ENCODE measurements around the gene MACROH2A2.

GRCh38 chr10:70148516-70148915, 95.9 kb downstream of the MACROH2A2 start:
- no peak for TF ChIP-seq POLR2AphosphoS5 (IDR thresholded peaks at IDR 0.05; ENCODE audit: low read depth, low read length)
- TF ChIP-seq POLR2A (IDR thresholded peaks at IDR 0.05; ENCODE audit: low read depth, low read length) = no peak
- no peak for TF ChIP-seq TAF1 (IDR thresholded peaks at IDR 0.05; ENCODE audit: low read depth, low read length)
- TF ChIP-seq PAX5 (IDR thresholded peaks at IDR 0.05; ENCODE audit: insufficient read depth, low read length, severe bottlenecking) = no peak
- no peak for TF ChIP-seq SPI1 (IDR thresholded peaks at IDR 0.05; ENCODE audit: low read depth, low read length)

Measured in GM12891 (cell line).